Large intestine (tissue), 3 donors: ENCODE results near the gene BUD31. TPM values are rescaled to one million over a fixed set of nuclear protein-coding genes. Genes with fewer than 3 reads are reported as not detected.
"Not testable (repeated sequence)": the region's sequence is repeated elsewhere in the genome, so short reads cannot be mapped to it uniquely, and the experiment has no call there.

Experiments
- DNase-seq, 2 donors: peaks; one replicate each; pipeline versions ENCODE4 v3.0.0 to v3.0.0-alpha.2; 2013
- H3K27ac ChIP-seq: one replicate; pipeline ENCODE4 v1.5.1; 2013; ENCODE audit warnings: low read length
- H3K27me3 ChIP-seq: 2 replicates; pipeline ENCODE4 v1.6.1; 2013; ENCODE audit warnings: low read length; ENCODE audit not compliant: control insufficient read depth, insufficient read depth
- H3K36me3 ChIP-seq: 2 replicates; pipeline ENCODE4 v1.6.1; 2013; ENCODE audit warnings: low read length; ENCODE audit not compliant: control insufficient read depth, insufficient read depth
- H3K4me1 ChIP-seq: one replicate; pipeline ENCODE4 v1.6.1; 2013; ENCODE audit warnings: low read length; ENCODE audit not compliant: control insufficient read depth, insufficient read depth
- H3K4me3 ChIP-seq: one replicate; pipeline ENCODE4 v1.5.1; 2013; ENCODE audit warnings: low read length
- H3K9me3 ChIP-seq: one replicate; pipeline ENCODE4 v1.6.1; 2013; ENCODE audit warnings: mild to moderate bottlenecking, low read depth, low read length, moderate library complexity; ENCODE audit not compliant: control insufficient read depth
- WGBS: methylation state at CpG from one replicate; pipeline ENCODE4 v1.1.5; 2013; ENCODE audit warnings: low lambda C conversion rate; ENCODE audit not compliant: insufficient coverage; 5-methylcytosine and 5-hydroxymethylcytosine counted together
- polyA plus RNA-seq: library from polyadenylated mRNA; unstranded; fragments of 120-200 nt; gene quantifications from one replicate; pipeline ENCODE4 v1.2.1, GENCODE V29; 2013

BUD31 gene
- polyA plus RNA-seq, 1 donor: 72.8 TPM

- H3K36me3 ChIP-seq: peaks cover 89% of the 10 kb centered on the region
- not testable (repeated sequence) for H3K4me3 ChIP-seq, H3K4me1 ChIP-seq, H3K27me3 ChIP-seq, H3K9me3 ChIP-seq, H3K27ac ChIP-seq
- peak in 1 of 2 donors; percentile 23 for DNase-seq
- WGBS: no CpG with 5 or more reads among the region's 17 CpGs
These were observed 6.9 kb downstream of the BUD31 start for GRCh38 chr7:99415513-99416127.

GRCh38 chr7:99418260-99418659, 9.5 kb downstream of the BUD31 start:
- no peak for DNase-seq

GRCh38 chr7:99419323-99420021, 10.7 kb downstream of the BUD31 start:
- H3K4me1 ChIP-seq: no peaks in the 10 kb centered on the region
- H3K36me3 ChIP-seq: peaks cover 86% of the 10 kb centered on the region
- no peak overlapping the region for H3K4me3 ChIP-seq
- no peak for DNase-seq
- WGBS: no CpG with 5 or more reads among the region's 29 CpGs
- H3K27ac ChIP-seq: no peak overlapping the region
- H3K9me3 ChIP-seq: no peaks in the 10 kb centered on the region
- no peaks in the 10 kb centered on the region for H3K27me3 ChIP-seq

More at GRCh38 chr7:99418260-99418659, 9.5 kb downstream of the BUD31 start:
- no peak overlapping the region for H3K27ac ChIP-seq
- no peaks in the 10 kb centered on the region for H3K9me3 ChIP-seq
- H3K27me3 ChIP-seq: no peaks in the 10 kb centered on the region
- no CpG with 5 or more reads among the region's 9 CpGs for WGBS
- no peak overlapping the region for H3K4me3 ChIP-seq
- H3K36me3 ChIP-seq: peaks cover 85% of the 10 kb centered on the region
- no peaks in the 10 kb centered on the region for H3K4me1 ChIP-seq

- no CpG with 5 or more reads among the region's 5 CpGs for WGBS
- peaks cover 86% of the 10 kb centered on the region for H3K36me3 ChIP-seq
These were observed 11.4 kb downstream of the BUD31 start for GRCh38 chr7:99420213-99420612.

GRCh38 chr7:99420986-99421385, 12.2 kb downstream of the BUD31 start:
- no peak overlapping the region for H3K4me3 ChIP-seq
- H3K4me1 ChIP-seq: no peaks in the 10 kb centered on the region
- no peak for DNase-seq
- no peak overlapping the region for H3K27ac ChIP-seq
- peaks cover 3% of the 10 kb centered on the region for H3K9me3 ChIP-seq
- H3K36me3 ChIP-seq: peaks cover 86% of the 10 kb centered on the region
- no peaks in the 10 kb centered on the region for H3K27me3 ChIP-seq
- WGBS: no CpG with 5 or more reads among the region's 7 CpGs

More at GRCh38 chr7:99420213-99420612, 11.4 kb downstream of the BUD31 start:
- Histone ChIP-seq H3K27me3 (no peaks in the 10 kb centered on the region), H3K4me3 (no peak overlapping the region), H3K27ac (no peak overlapping the region), H3K4me1 (no peaks in the 10 kb centered on the region), H3K9me3 (peaks cover 2% of the 10 kb centered on the region)
- DNase-seq: no peak

GRCh38 chr7:99422186-99422585, 13.4 kb downstream of the BUD31 start:
- H3K36me3 ChIP-seq: peaks cover 78% of the 10 kb centered on the region
- WGBS: no CpG with 5 or more reads among the region's 11 CpGs
- H3K27ac ChIP-seq: peak overlapping the region; percentile 12
- H3K4me3 ChIP-seq: no peak overlapping the region
- no peaks in the 10 kb centered on the region for H3K27me3 ChIP-seq
- DNase-seq: no peak
- H3K4me1 ChIP-seq: no peaks in the 10 kb centered on the region
- peaks cover 3% of the 10 kb centered on the region for H3K9me3 ChIP-seq

- no peaks in the 10 kb centered on the region for H3K27me3 ChIP-seq
- DNase-seq: peak in 1 of 2 donors; percentile 48
- H3K4me1 ChIP-seq: no peaks in the 10 kb centered on the region
- H3K36me3 ChIP-seq: peaks cover 73% of the 10 kb centered on the region
- WGBS: no CpG with 5 or more reads among the region's 5 CpGs
- no peak overlapping the region for H3K27ac ChIP-seq
- H3K9me3 ChIP-seq: peaks cover 3% of the 10 kb centered on the region
- H3K4me3 ChIP-seq: no peak overlapping the region
These were observed 13.9 kb downstream of the BUD31 start for GRCh38 chr7:99422625-99423024.

- Histone ChIP-seq H3K9me3 (peaks cover 3% of the 10 kb centered on the region), H3K27ac (no peak overlapping the region), H3K27me3 (no peaks in the 10 kb centered on the region), H3K36me3 (peaks cover 67% of the 10 kb centered on the region), H3K4me1 (no peaks in the 10 kb centered on the region), H3K4me3 (no peak overlapping the region)
- no peak for DNase-seq
- no CpG with 5 or more reads among the region's 24 CpGs for WGBS
These were observed 16.4 kb downstream of the BUD31 start for GRCh38 chr7:99424932-99425730.

GRCh38 chr7:99428972-99429566, 20.3 kb downstream of the BUD31 start:
- H3K9me3 ChIP-seq: peaks cover 3% of the 10 kb centered on the region
- no peak for DNase-seq
- H3K27me3 ChIP-seq: no peaks in the 10 kb centered on the region
- H3K4me3 ChIP-seq: no peak overlapping the region
- no peak overlapping the region for H3K27ac ChIP-seq
- H3K36me3 ChIP-seq: peaks cover 57% of the 10 kb centered on the region
- WGBS: no CpG with 5 or more reads among the region's 10 CpGs
- H3K4me1 ChIP-seq: peaks cover 20% of the 10 kb centered on the region

- no peaks in the 10 kb centered on the region for H3K27me3 ChIP-seq
These were observed 21.0 kb downstream of the BUD31 start for GRCh38 chr7:99429756-99430155.

More at GRCh38 chr7:99429756-99430155, 21.0 kb downstream of the BUD31 start:
- Histone ChIP-seq H3K27ac (no peak overlapping the region), H3K4me3 (no peak overlapping the region), H3K9me3 (peaks cover 3% of the 10 kb centered on the region), H3K4me1 (peaks cover 20% of the 10 kb centered on the region), H3K36me3 (peaks cover 54% of the 10 kb centered on the region)
- WGBS: no CpG with 5 or more reads among the region's 8 CpGs
- no peak for DNase-seq
